Coronary artery (tissue), 2 donors: ENCODE data around the gene P2RY12.

Experiments
- DNase-seq: peaks from one replicate; pipeline ENCODE4 v3.0.0-alpha.2; 2017; ENCODE audit warnings: low spot score
- H3K27ac ChIP-seq, 2 donors: fragments of 200-600 bp; sonication (generic); one replicate each; pipeline ENCODE4 v1.5.1; 2016 to 2019
- H3K4me3 ChIP-seq: fragments of 200-600 bp; sonication (generic); 2 replicates; pipeline ENCODE4 v1.5.1; 2016; ENCODE audit warnings: mild to moderate bottlenecking, moderate library complexity
- TF ChIP-seq, protein P1 (sequence below): fragments of 200-600 bp; sonication (generic); IDR thresholded peaks from one replicate; pipeline ENCODE4 v1.5.1; 2019; ENCODE audit warnings: antibody characterized with exemption

P2RY12 gene

DNA sequence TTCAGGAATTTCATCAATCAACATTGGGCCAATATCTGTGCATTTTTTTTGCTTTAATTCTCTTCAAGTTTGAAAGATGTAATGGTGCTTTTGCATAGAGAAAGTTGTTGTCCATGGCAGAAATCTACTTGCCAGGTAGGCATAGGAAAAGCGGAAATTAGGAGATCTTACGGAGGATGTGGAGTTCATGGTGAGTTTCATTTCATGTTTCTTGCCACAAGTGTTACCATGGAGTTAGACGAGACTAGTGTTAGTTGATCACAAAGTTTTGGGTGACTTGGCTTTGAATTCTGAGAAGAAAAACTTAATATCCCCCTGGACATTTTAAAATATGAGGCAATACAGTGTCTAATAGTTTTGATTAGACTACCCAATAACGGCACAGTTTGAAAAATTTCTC is 54.2 kb downstream of the P2RY12 start:
- Histone ChIP-seq H3K4me3 (no peak overlapping the region), H3K27ac (no peak overlapping the region)
- no peak for DNase-seq
- TF ChIP-seq, protein P1, sequence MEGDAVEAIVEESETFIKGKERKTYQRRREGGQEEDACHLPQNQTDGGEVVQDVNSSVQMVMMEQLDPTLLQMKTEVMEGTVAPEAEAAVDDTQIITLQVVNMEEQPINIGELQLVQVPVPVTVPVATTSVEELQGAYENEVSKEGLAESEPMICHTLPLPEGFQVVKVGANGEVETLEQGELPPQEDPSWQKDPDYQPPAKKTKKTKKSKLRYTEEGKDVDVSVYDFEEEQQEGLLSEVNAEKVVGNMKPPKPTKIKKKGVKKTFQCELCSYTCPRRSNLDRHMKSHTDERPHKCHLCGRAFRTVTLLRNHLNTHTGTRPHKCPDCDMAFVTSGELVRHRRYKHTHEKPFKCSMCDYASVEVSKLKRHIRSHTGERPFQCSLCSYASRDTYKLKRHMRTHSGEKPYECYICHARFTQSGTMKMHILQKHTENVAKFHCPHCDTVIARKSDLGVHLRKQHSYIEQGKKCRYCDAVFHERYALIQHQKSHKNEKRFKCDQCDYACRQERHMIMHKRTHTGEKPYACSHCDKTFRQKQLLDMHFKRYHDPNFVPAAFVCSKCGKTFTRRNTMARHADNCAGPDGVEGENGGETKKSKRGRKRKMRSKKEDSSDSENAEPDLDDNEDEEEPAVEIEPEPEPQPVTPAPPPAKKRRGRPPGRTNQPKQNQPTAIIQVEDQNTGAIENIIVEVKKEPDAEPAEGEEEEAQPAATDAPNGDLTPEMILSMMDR, result no peak

GRCh38 chr3:151329363-151329762 is 55.2 kb downstream of the P2RY12 start, which contains the start of gene P2RY13:
Gene P2RY13 (minus strand): TSS chr3:151329549. CDS start chr3:151329528, 21 bp downstream.
- TF ChIP-seq, protein P1, result no peak
- H3K4me3 ChIP-seq, result peak within 1 kb of the TSS; percentile 35
- DNase-seq, result no peak
- H3K27ac ChIP-seq, result peak within 1 kb of the TSS in 1 of 2 donors; percentile 31

DNA sequence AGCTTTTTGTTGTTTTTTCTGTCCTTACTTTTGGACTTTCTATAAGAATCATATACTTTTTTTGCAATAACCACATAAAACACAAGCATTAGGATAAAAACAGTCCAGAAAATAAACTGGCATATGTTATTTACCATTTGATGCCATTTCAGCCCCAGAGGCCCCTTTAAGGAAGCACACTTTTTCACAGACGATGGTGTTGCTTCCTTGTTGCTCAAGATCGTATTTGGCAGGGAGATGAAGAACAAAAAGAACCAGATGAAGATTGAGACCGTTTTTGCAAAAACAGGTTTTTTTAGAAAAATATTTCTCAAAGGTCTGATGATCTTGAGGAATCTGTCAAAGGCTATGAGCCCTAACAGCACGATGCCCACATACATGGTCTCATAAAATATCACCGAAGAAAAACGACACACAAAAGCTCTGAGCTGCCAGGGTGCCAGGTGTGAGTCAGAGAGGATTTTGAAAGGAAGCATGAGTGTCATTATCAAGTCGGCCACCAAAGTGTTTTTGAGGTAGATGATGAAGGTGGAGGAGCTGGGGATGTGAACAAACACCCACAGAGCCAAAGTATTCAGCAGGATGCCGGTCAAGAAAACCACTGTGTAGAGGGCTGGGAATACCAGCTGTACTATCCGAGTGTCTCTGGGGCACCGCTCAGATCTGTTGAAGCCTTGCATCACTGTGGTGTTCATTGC is 56.1 kb downstream of the P2RY12 start:
- no peak for DNase-seq
- Histone ChIP-seq H3K4me3 (peak overlapping the region; percentile 35), H3K27ac (peak overlapping the region in 1 of 2 donors; percentile 31)
- TF ChIP-seq, protein P1, result no peak

GRCh38 chr3:151327571-151328198 is 56.9 kb downstream of the P2RY12 start:
- TF ChIP-seq, protein P1, result peak; percentile 34
- DNase-seq, result no peak
- no peak overlapping the region for H3K27ac ChIP-seq
- peak overlapping the region; percentile 35 for H3K4me3 ChIP-seq

DNA sequence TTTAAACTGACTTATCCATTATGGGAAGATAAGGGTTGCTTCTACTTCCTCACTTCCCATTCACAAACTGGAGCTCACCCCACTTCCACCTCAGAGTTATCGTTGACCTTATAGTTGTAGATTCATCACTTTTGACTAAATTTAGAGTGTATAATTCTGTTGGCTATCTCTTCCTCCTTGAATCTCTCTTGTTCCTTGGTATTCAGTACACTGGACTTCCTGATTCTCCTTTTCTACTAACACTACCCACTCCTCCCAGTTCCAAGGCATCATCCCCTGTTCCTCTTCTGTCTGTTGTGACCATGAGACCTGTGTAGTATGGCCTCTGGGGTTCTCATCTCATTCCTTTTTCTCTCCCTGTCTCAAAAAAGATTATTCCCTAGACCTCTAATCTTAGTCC is 62.0 kb downstream of the P2RY12 start:
- TF ChIP-seq, protein P1, result no peak
- no peak overlapping the region for H3K4me3 ChIP-seq
- DNase-seq, result no peak
- no peak overlapping the region for H3K27ac ChIP-seq

GRCh38 chr3:151321526-151321925 is 63.0 kb downstream of the P2RY12 start:
- Histone ChIP-seq H3K4me3 (no peak overlapping the region), H3K27ac (no peak overlapping the region)
- no peak for DNase-seq
- TF ChIP-seq, protein P1, result no peak

- no peak for DNase-seq
- Histone ChIP-seq H3K4me3 (no peak overlapping the region), H3K27ac (no peak overlapping the region)
- TF ChIP-seq, protein P1, result no peak
Observed at GRCh38 chr3:151320131-151320530, 64.4 kb downstream of the P2RY12 start.
